Iris pigment epithelial cell (primary cell): ENCODE results near the gene CCDC85A.

Experiments used
- DNase-seq: peaks from one replicate; pipeline ENCODE4 v3.0.0-alpha.2; 2011; ENCODE audit warnings: low read depth

The CCDC85A gene

GRCh38 chr2:56192664-56193305, 9.0 kb downstream of the CCDC85A start:
- no peak for DNase-seq

DNA sequence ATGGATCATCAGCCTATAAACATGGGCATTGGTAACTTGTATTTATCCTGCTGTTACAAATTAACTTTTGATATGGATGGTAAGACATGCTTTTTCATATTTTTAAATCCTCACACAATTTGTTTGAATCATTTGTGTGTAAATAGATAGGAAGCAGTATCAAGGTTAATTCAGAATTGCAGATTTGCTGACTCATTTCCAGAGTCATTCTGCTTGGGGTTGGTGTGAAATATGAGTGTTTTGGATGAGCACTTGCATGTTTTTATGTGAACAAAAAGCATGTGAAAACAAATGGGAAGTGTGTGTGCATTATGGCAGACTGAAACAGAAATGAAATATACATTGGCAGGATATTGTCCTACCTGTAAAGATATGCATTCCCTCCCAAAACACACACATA, 11.8 kb downstream of the CCDC85A start:
- DNase-seq: peak; percentile 69

DNA sequence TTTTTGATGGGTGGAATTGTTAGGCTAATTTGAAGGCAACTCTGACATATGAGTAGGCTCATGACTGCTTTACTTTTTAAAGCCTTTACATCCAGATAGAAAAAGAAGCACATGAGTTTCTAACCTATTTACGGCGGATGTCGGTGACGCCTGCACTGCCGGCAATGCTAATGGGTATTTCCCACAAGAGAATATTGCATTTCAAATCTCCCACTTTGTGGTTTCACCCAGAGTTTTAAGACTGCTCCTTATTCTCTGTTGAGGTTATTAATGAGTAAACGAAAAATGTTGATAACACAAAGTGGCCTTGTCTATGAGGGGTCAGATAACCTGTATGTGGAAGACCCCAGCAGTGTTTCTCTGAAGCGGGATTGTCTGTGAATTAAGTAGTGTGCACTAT, 14.0 kb downstream of the CCDC85A start:
- DNase-seq: no peak

- DNase-seq: no peak
Measured at GRCh38 chr2:56198936-56199335, 15.1 kb downstream of the CCDC85A start.

DNA sequence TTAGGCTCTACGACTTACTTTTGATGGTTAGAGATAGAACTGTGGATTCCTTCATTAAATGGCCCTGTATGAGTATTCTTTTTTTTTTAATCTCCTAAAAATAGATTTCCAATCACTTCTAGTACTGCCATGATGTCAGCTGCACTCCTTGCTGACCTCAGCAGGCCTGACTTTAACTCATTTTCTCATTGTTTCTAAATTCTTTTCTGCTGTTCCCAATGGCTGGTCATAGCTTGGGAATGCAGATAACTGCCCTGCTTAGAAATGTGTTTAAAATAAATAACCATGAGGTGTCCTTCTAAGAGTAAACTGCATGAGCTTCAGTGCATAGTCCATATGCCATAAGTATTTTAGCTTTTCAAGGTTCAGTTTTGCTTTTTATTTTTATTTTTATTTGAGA, 15.7 kb downstream of the CCDC85A start:
- peak; percentile 82 for DNase-seq

GRCh38 chr2:56202381-56203121, 18.8 kb downstream of the CCDC85A start:
- DNase-seq: no peak

DNA sequence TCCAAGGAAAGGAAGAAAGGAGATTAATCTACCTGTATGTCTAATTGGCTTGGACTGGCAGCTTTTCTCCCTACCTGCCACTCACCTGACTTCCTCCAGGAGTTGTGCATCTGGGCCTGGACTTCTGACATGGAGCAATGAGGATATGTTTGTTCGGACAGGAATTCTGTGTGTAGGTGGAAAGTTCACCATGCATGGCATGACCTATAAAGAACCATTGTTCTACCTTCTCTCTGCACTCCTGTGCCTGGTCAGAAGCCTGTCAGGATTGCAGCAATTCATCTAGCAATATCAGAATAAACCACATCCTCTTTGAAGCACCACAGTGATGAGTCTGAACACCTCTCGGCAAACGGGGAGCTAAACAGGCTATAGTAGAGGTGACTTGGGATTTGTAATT, 20.8 kb downstream of the CCDC85A start:
- DNase-seq: no peak

GRCh38 chr2:56206250-56206649, 22.5 kb downstream of the CCDC85A start:
- DNase-seq: no peak

DNA sequence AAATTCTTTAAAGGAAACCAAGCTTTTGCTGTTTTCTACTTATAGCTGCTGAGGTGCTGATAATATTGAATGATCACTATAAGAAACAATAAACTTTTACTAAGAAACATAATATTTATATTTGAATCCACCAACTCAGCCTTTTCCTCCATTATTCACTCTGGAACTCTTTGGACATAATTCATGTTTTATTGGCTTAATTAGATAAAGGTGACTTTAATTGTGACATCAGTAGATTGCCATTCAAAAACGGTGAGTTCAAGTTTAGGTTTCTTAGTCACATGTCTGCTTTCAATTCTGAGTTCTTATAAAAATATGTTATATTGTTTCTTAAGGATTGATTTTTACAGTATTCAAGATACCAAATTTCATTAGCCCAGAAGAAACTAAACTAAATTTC, 24.0 kb downstream of the CCDC85A start:
- no peak for DNase-seq

GRCh38 chr2:56208380-56208779, 24.6 kb downstream of the CCDC85A start:
- no peak for DNase-seq

DNA sequence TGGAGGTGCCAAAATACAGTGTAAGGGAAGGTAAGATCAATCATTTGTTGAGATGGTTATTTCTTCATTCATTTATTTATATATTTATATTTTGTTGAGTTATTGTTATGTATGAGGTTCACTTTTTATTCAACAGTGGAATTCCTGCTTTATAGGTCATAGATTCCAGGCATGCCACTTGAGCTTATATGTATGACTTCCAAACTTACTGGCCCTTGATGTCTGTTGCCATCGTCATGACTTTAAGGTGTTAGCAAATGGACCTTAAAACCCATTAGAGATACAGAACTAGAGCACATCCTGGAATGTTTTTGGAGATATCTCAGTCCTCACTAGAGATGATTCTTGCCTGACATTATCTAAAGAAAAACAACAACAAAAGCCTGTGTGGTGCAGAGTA, 25.9 kb downstream of the CCDC85A start:
- no peak for DNase-seq

DNA sequence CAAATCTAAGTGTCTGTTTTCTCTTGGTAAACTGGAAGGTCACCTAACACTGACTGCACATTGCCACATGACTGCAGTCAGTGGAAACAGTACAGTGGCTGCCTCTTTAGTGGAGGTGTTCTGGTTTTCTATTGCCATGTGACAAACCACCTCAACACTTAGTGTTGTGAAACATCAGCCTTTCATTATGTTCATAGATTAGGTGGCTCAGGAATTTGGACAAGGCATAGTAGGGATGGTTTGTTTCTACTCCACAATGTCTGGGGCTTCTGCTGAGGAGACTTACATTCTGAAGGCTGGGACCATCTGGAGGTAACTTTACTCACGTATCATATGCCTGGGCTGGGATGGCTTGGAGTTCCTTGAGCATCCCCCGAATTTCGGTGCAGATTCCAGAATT, 26.5 kb downstream of the CCDC85A start:
- DNase-seq: no peak

DNA sequence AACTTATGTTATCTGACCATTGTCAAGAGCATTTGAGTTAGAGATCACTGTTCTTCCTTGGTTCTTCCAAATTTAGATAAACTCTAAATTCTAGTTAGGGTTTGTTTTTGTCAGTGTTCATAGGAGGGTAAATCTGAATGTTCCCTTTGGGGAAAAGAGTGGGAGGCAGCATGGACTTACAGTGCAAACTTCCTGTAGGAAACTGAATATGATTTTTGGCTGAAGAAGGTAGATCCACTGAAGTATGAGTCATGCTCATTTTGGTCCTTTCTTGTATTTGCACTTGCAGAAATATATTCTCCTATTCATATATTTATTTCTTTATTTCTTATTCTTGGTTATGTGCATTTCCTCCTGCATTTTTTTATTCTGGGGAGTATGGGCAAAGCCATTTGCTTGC, 27.3 kb downstream of the CCDC85A start:
- DNase-seq: no peak

DNA sequence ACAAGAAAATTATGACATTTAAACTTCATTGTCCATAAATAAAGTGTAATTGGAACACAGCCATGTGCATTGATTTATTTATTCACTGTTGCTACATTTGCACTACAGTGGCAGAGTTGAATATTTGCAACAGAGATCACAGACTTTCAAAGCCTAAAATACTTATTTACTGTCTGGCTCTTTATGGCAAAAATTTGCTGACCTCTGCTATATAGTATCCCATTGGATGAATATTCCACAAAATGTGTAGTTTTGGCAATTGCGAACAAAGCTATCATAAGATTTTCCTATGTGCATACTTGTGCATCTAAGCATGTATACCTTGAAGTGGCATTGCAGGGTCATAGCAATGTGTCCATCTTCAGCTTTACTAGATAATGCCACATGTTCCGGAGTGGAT, 32.1 kb downstream of the CCDC85A start:
- no peak for DNase-seq

GRCh38 chr2:56217106-56217505, 33.3 kb downstream of the CCDC85A start:
- DNase-seq: no peak

GRCh38 chr2:56222481-56222880, 38.7 kb downstream of the CCDC85A start:
- DNase-seq: no peak

DNA sequence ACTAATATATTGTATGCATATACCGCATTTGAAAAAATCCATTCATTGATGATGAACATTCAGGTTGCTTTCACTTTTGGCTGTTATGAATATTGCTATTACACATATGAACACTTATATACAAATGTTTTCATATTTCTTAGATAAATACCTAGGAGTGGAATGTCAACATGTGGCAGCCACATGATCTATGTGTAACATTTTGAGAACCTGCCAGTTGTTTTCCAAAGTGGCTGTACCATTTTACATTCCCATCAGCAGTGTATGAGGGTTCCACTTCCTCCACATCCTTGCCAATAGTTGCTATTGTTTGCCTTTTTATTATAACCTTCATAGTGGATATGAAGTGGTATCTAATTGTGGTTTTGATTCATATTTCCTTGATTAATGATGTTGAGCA, 40.5 kb downstream of the CCDC85A start:
- peak; percentile 25 for DNase-seq

- peak; percentile 37 for DNase-seq
Measured at GRCh38 chr2:56227811-56228210, 44.0 kb downstream of the CCDC85A start.

DNA sequence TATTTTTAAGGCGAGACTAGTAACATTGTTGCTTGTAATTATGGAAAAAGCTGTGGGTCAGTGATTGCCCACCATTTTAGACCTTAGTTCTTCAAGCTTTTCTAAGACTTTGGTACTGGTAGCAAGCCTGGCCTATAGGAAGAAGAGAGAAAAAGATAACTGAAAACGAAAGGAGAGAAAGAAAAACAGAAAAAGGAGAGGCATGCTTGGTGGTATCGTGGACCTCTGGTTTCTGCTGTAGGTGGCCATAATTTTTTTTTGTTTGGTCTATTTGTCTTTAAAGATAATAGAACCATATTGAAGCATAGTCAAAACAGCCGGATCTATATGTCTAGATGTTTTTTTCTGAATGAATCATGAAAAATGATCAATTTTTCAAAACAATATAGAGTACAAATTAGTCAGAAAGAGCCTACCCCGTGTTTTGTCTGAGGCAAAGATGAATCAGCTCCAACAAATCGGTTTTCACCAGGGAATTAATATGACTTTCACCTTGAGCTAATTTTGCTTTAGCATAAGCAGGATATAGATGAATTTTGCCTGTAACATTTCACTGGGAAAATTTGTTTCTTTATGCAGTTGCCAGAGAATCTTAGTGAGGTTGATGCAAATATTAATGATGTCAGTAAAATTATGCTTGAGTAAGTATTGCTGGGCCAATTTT, 45.7 kb downstream of the CCDC85A start:
- DNase-seq: no peak

GRCh38 chr2:56230156-56230555, 46.4 kb downstream of the CCDC85A start:
- peak; percentile 28 for DNase-seq

GRCh38 chr2:56231361-56231760, 47.6 kb downstream of the CCDC85A start:
- no peak for DNase-seq

DNA sequence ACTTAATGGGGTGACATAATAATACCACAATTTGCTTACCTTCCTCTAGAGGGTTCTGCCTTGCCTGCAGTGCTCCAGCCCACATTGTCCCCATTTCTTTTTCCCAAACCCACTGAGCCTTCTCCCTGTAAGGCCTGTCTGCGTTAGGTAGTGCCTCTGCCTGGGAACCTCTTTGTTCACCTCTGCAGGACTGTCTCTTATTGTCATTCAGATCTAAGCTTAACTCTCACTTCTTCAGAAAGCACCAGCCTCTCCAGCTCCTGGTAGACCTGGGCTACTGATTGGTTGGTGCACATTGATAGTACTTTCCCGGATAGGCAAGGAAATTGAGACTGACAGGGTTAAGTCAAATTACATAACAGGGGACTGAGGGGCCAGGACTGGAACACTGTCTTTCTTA, 49.1 kb downstream of the CCDC85A start:
- no peak for DNase-seq

GRCh38 chr2:56234241-56234640, 50.5 kb downstream of the CCDC85A start:
- no peak for DNase-seq
